ENCODE results near the gene CLMN. TPM values are rescaled to one million over a fixed set of nuclear protein-coding genes. Genes with fewer than 3 reads are reported as not detected.

CLMN gene
- total and polyA plus RNA-seq, 2 of the 8 experiments (the other 6 are each of a cell fraction or from before 2014, with no cell fraction given) = 1.6 to 8.2 TPM

DNA sequence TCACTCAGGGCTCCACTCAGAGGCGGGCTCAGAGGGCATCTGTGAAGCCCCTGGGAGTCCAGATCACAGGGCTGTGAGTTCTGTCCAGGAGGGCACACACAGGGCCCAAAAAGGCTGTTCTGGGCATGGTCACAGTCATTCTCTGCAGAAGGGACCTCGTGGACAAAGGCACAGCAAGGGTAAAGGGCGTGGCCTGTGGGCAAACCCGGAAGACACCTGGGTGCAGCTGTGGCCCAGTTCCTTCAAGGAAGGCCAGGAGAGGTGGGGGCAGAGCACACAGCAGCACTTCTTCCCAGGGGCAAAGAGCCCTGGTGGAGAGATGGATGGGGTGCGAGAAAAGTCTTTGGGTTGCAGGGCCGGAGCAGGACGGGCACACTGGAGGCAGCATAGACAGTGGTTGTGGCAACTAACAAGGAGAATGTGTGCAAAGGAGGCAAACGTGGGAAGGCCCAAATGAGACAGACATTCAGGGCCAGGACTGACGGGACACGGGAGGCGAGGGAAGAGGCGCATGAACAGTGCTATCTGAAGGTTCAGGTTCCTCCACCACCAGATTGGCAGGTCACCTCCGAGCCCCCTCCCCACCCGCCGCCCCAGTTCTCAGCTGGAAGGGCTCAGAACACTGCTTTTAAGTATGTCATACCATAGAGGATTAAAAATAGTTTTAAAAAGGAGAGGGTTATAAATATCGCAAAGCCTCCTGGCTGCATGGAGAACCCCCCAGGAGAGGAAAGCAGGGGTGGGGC, 8.9 kb downstream of the CLMN start (continued):
- TF ChIP-seq, protein P1, sequence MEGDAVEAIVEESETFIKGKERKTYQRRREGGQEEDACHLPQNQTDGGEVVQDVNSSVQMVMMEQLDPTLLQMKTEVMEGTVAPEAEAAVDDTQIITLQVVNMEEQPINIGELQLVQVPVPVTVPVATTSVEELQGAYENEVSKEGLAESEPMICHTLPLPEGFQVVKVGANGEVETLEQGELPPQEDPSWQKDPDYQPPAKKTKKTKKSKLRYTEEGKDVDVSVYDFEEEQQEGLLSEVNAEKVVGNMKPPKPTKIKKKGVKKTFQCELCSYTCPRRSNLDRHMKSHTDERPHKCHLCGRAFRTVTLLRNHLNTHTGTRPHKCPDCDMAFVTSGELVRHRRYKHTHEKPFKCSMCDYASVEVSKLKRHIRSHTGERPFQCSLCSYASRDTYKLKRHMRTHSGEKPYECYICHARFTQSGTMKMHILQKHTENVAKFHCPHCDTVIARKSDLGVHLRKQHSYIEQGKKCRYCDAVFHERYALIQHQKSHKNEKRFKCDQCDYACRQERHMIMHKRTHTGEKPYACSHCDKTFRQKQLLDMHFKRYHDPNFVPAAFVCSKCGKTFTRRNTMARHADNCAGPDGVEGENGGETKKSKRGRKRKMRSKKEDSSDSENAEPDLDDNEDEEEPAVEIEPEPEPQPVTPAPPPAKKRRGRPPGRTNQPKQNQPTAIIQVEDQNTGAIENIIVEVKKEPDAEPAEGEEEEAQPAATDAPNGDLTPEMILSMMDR (IDR thresholded peaks at IDR 0.05; ENCODE audit: control extremely low read depth in 1 of 3, insufficient read depth in 1 of 3, low read depth in 1 of 3, low read length in 3 of 3) = no peak
- TF ChIP-seq CHD2 (IDR thresholded peaks at IDR 0.05; ENCODE audit: low read length) = no peak

Data from H1 (cell line).